Esophagus squamous epithelium (tissue), 5 donors: ENCODE data around the gene LARP6. TPM values are rescaled to one million over a fixed set of nuclear protein-coding genes. Genes with fewer than 3 reads are reported as not detected.
A peak's percentile ranks its signal among the peaks of the same experiment; 100 is the strongest.

ENCODE experiments used
- DNase-seq: peaks from one replicate; lab custom pipeline; 2025; lab: John Stamatoyannopoulos, UW
- H3K27ac ChIP-seq, 4 donors: fragments of 200-600 bp; sonication (generic); one replicate each; pipeline ENCODE4 v1.5.1; 2016 to 2019; ENCODE audit warnings: mild to moderate bottlenecking in 1 of 4
- H3K27me3 ChIP-seq, 4 donors: fragments of 200-600 bp; sonication (generic); 1 replicate in 3 of 4; 2 replicates in 1 of 4; pipeline versions ENCODE4 v1.5.1 to v1.6.0; 2017 to 2021; ENCODE audit warnings: antibody characterized with exemption in 1 of 4
- H3K36me3 ChIP-seq, 3 donors: fragments of 200-600 bp; sonication (generic); one replicate each; pipeline ENCODE4 v1.5.1; 2016 to 2019
- H3K4me1 ChIP-seq, 3 donors: fragments of 200-600 bp; sonication (generic); one replicate each; pipeline ENCODE4 v1.5.1; 2017 to 2019
- H3K4me3 ChIP-seq, 4 donors: fragments of 200-600 bp; sonication (generic); 1 replicate in 3 of 4; 2 replicates in 1 of 4; pipeline ENCODE4 v1.5.1; 2016 to 2019; ENCODE audit warnings: mild to moderate bottlenecking in 2 of 4, moderate library complexity in 1 of 4
- H3K9me3 ChIP-seq, 3 donors: fragments of 200-600 bp; sonication (generic); one replicate each; pipeline ENCODE4 v1.5.1; 2016 to 2019
- CTCF ChIP-seq, 6 experiments: fragments of 450-650 bp in 4 of 6; fragments of 200-600 bp in 2 of 6; sonication (generic) in 2 of 6; IDR thresholded peaks; one replicate each; pipeline ENCODE4 v1.5.1; 2016 to 2019; ENCODE audit warnings: antibody characterized with exemption in 6 of 6, mild to moderate bottlenecking in 4 of 6, moderate library complexity in 4 of 6
- POLR2A ChIP-seq, 4 donors: fragments of 450-650 bp; IDR thresholded peaks; one replicate each; pipeline ENCODE4 v1.6.1; 2017; ENCODE audit warnings: antibody characterized with exemption in 4 of 4, mild to moderate bottlenecking in 4 of 4, moderate library complexity in 3 of 4
- WGBS, 2 donors: methylation state at CpG; one replicate each; pipeline ENCODE4 v1.1.5; 2018; 5-methylcytosine and 5-hydroxymethylcytosine counted together
- intact Hi-C: fragments of 100-400 bp; cut with DNase I; formaldehyde crosslinking; loops from one replicate; pipeline ENCODE4 v1.15.0; 2022
- total RNA-seq, 4 donors: library from RNA; depleted of rRNA; stranded (reverse); fragments of >200 nt; gene quantifications; one replicate each; pipeline ENCODE4 v1.1.0, GENCODE V29; 2016
- donor health status: DM: yes; HTN: yes; CAD: no.

LARP6 gene
- 10 to 100 TPM in 1 of 4 donors, 1 to 10 TPM in 2, under 1 TPM in 1; 0.30 to 18.7 (median 2.8) TPM for total RNA-seq

- Histone ChIP-seq H3K4me3 (peak within 1 kb of the TSS; percentile 46 to 87 (median 64)), H3K36me3 (no peaks in the 10 kb centered on the region), H3K4me1 (peaks cover 0 to 53% (median 23%) of the 10 kb centered on the region in 3 donors), H3K27ac (peak within 1 kb of the TSS; percentile 76 to 94 (median 88)), H3K27me3 (peaks cover 0 to 42% (median 0%) of the 10 kb centered on the region in 4 donors), H3K9me3 (no peaks in the 10 kb centered on the region)
- WGBS, 2 donors = 0% methylated on average over 4 to 10 of the region's 78 CpGs
- no peak for DNase-seq
- TF ChIP-seq POLR2A (IDR thresholded peaks at IDR 0.05) = peak in 2 of 4 donors; percentile 61 to 73
- no peak for TF ChIP-seq CTCF (IDR thresholded peaks at IDR 0.05)
- intact Hi-C loops = no loop called here
Observed at GRCh38 chr15:70853973-70854665, at the start of gene LARP6. TSS of gene LARP6 (minus strand) at chr15:70854157. CDS start at chr15:70854088, 69 bp downstream.

GRCh38 chr15:70902107-70902506 lies 48.1 kb upstream of the LARP6 start:
- H3K27me3 ChIP-seq = no peaks in the 10 kb centered on the region
- peaks cover 0 to 4% (median 0%) of the 10 kb centered on the region in 3 donors for H3K36me3 ChIP-seq
- TF ChIP-seq POLR2A (IDR thresholded peaks at IDR 0.05) (no peak), CTCF (IDR thresholded peaks at IDR 0.05) (no peak)
- intact Hi-C loops = no loop called here
- 50 to 55% methylated on average over 1 of the region's 1 CpG for WGBS, 2 donors
- no peak for DNase-seq
- H3K4me1 ChIP-seq = peaks cover 0 to 4% (median 0%) of the 10 kb centered on the region in 3 donors
- H3K4me3 ChIP-seq = no peak overlapping the region
- H3K27ac ChIP-seq = peak overlapping the region in 1 of 4 donors; percentile 9
- peaks cover 0 to 2% (median 0%) of the 10 kb centered on the region in 3 donors for H3K9me3 ChIP-seq

GRCh38 chr15:70892912-70893560 lies 39.1 kb upstream of the LARP6 start:
- H3K4me3 ChIP-seq = peak overlapping the region; percentile 66 to 90 (median 75)
- H3K9me3 ChIP-seq = no peaks in the 10 kb centered on the region
- WGBS, 2 donors = 2 to 9% methylated on average over 10 of the region's 10 CpGs
- no peaks in the 10 kb centered on the region for H3K27me3 ChIP-seq
- peak in 4 of 6 experiments; percentile 7 to 60 (median 41) for TF ChIP-seq CTCF (IDR thresholded peaks at IDR 0.05)
- TF ChIP-seq POLR2A (IDR thresholded peaks at IDR 0.05) = no peak
- DNase-seq = no peak
- H3K4me1 ChIP-seq = peaks cover 7 to 24% (median 8%) of the 10 kb centered on the region in 3 donors
- intact Hi-C loops = no loop called here
- peak overlapping the region; percentile 53 to 87 (median 80) for H3K27ac ChIP-seq
- H3K36me3 ChIP-seq = no peaks in the 10 kb centered on the region

- Histone ChIP-seq H3K27ac (peak within 1 kb of the TSS; percentile 53 to 87 (median 80)), H3K36me3 (no peaks in the 10 kb centered on the region), H3K27me3 (no peaks in the 10 kb centered on the region), H3K4me1 (peaks cover 7 to 24% (median 8%) of the 10 kb centered on the region in 3 donors), H3K9me3 (no peaks in the 10 kb centered on the region), H3K4me3 (peak within 1 kb of the TSS; percentile 66 to 90 (median 75))
- WGBS, 2 donors = 0% methylated on average over 13 to 17 of the region's 61 CpGs
- peak; percentile 30 for DNase-seq
- intact Hi-C loops = no loop called here
- TF ChIP-seq CTCF (IDR thresholded peaks at IDR 0.05) (no peak), POLR2A (IDR thresholded peaks at IDR 0.05) (no peak)
Observed at GRCh38 chr15:70892002-70892911, 38.3 kb upstream of the LARP6 start, which contains the start of the genes LRRC49 and THAP10. TSS of gene LRRC49 (plus strand) at chr15:70892826. CDS start at chr15:70892895, 69 bp downstream. TSS of gene THAP10 (minus strand) at chr15:70892433. CDS start at chr15:70892272, 161 bp downstream.
